Measurements from ENCODE around the gene PRKAA2.

- TF ChIP-seq POLR2AphosphoS5 (IDR thresholded peaks at IDR 0.05; ENCODE audit: low read depth, low read length) (no peak), FOXP2 (optimal IDR thresholded peaks at IDR 0.05; ENCODE audit: borderline replicate concordance, extremely low read depth, extremely low read length, insufficient read depth) (no peak), REST (IDR thresholded peaks at IDR 0.05; ENCODE audit: insufficient read depth in 1 of 2, low read depth in 2 of 2, low read length in 2 of 2) (no peak), TAF1 (IDR thresholded peaks at IDR 0.05; ENCODE audit: borderline replicate concordance, insufficient read depth, low read length) (no peak)
These were observed 14.3 kb upstream of the PRKAA2 start for GRCh38 chr1:56630786-56631185.

All from PFSK-1 (cell line).